Measurements from ENCODE around the gene VSTM4.

DNA sequence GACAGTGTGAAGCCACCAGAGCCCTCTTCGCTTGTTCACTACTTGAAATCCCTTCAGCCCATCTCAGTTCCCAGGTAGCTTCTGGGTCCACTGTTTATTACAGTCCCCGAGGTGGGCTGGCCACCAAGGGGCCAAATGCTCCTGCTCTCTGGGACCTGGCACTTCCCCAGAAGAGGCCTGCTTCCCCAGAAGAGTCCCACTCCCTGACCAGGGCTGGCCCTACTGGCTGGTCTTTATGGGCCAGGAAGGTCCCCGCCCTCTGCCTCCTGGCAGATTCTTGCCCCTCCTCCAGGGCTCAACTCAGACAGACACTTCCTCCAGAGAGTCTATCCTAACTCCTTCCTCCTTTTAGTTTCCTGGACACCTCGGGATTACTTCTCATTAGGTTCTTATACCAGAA is 105.0 kb downstream of the VSTM4 start:
- TF ChIP-seq, protein P1, sequence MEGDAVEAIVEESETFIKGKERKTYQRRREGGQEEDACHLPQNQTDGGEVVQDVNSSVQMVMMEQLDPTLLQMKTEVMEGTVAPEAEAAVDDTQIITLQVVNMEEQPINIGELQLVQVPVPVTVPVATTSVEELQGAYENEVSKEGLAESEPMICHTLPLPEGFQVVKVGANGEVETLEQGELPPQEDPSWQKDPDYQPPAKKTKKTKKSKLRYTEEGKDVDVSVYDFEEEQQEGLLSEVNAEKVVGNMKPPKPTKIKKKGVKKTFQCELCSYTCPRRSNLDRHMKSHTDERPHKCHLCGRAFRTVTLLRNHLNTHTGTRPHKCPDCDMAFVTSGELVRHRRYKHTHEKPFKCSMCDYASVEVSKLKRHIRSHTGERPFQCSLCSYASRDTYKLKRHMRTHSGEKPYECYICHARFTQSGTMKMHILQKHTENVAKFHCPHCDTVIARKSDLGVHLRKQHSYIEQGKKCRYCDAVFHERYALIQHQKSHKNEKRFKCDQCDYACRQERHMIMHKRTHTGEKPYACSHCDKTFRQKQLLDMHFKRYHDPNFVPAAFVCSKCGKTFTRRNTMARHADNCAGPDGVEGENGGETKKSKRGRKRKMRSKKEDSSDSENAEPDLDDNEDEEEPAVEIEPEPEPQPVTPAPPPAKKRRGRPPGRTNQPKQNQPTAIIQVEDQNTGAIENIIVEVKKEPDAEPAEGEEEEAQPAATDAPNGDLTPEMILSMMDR (IDR thresholded peaks at IDR 0.05) = no peak
- no peak for TF ChIP-seq POLR2A (IDR thresholded peaks at IDR 0.05)
- TF ChIP-seq EP300 (IDR thresholded peaks at IDR 0.05) = no peak

Measured in ovary (tissue), 3 donors.